ENCODE measurements around the gene TMEM182. TPM values are rescaled to one million over a fixed set of nuclear protein-coding genes. Genes with fewer than 3 reads are reported as not detected.
A peak's percentile ranks its signal among the peaks of the same experiment; 100 is the strongest.

The TMEM182 gene
- total RNA-seq, 2 experiments from 2014 or later, result 3.1 to 4.4 TPM

- Mint-ChIP-seq H3K9me3 (ENCODE audit: insufficient read depth) (peaks cover 18% of the 10 kb centered on the region), H3K36me3 (ENCODE audit: low read depth) (peaks cover 16% of the 10 kb centered on the region), H3K27me3 (ENCODE audit: low read depth) (no peaks in the 10 kb centered on the region), H3K4me1 (ENCODE audit: low read depth) (peaks cover 18% of the 10 kb centered on the region), H3K27ac (no peak overlapping the region), H3K4me3 (no peak overlapping the region)
- peak; percentile 58 for DNase-seq
- POLR2A ChIA-PET, result no interaction called here
- ATAC-seq, result no peak
- CTCF ChIA-PET, result interaction anchor here (0.7 to 10.0 kb wide), 18 partner anchors 9 to 1645 kb away, joined by 3 to 136 read pairs (median 4); no protein-coding TSS in a partner anchor
These were observed 44.5 kb downstream of the TMEM182 start for GRCh38 chr2:102806250-102806837.

GRCh38 chr2:102809291-102810189 is 47.7 kb downstream of the TMEM182 start:
- ATAC-seq, result no peak
- Mint-ChIP-seq H3K9me3 (ENCODE audit: insufficient read depth) (no peaks in the 10 kb centered on the region), H3K4me3 (no peak overlapping the region), H3K27ac (no peak overlapping the region), H3K36me3 (ENCODE audit: low read depth) (no peaks in the 10 kb centered on the region), H3K27me3 (ENCODE audit: low read depth) (no peaks in the 10 kb centered on the region), H3K4me1 (ENCODE audit: low read depth) (no peaks in the 10 kb centered on the region)
- ChIA-PET POLR2A (no interaction called here), CTCF (interaction anchor here (10.0 kb wide), 1 partner anchor 56 kb away, joined by 136 read pairs; no protein-coding TSS in a partner anchor)
- no peak for DNase-seq

- POLR2A ChIA-PET, result no interaction called here
- DNase-seq (no peak), ATAC-seq (no peak)
- Mint-ChIP-seq H3K9me3 (ENCODE audit: insufficient read depth) (no peaks in the 10 kb centered on the region), H3K27ac (no peak overlapping the region), H3K4me3 (no peak overlapping the region), H3K36me3 (ENCODE audit: low read depth) (no peaks in the 10 kb centered on the region), H3K27me3 (ENCODE audit: low read depth) (no peaks in the 10 kb centered on the region), H3K4me1 (ENCODE audit: low read depth) (no peaks in the 10 kb centered on the region)
- CTCF ChIA-PET, result interaction anchor here (1.8 kb wide), 1 partner anchor 62 kb away, joined by 8 read pairs; no protein-coding TSS in a partner anchor
These were observed 53.5 kb downstream of the TMEM182 start for GRCh38 chr2:102815285-102815684.

GRCh38 chr2:102826904-102827303 is 65.1 kb downstream of the TMEM182 start:
- Mint-ChIP-seq H3K36me3 (ENCODE audit: low read depth) (no peaks in the 10 kb centered on the region), H3K27me3 (ENCODE audit: low read depth) (no peaks in the 10 kb centered on the region), H3K4me1 (ENCODE audit: low read depth) (no peaks in the 10 kb centered on the region), H3K27ac (no peak overlapping the region), H3K4me3 (no peak overlapping the region), H3K9me3 (ENCODE audit: insufficient read depth) (no peaks in the 10 kb centered on the region)
- ChIA-PET CTCF (interaction anchor here (0.8 to 3.1 kb wide), 3 partner anchors 13 to 46 kb away, joined by 3 to 10 read pairs (median 4); no protein-coding TSS in a partner anchor), POLR2A (interaction anchor here (0.7 kb wide), 1 partner anchor 40 kb away, joined by 5 read pairs; no protein-coding TSS in a partner anchor)
- DNase-seq, result no peak
- no peak for ATAC-seq

- H3K36me3 Mint-ChIP-seq (ENCODE audit: low read depth), result no peaks in the 10 kb centered on the region
- H3K4me3 Mint-ChIP-seq, result no peak overlapping the region
- H3K4me1 Mint-ChIP-seq (ENCODE audit: low read depth), result no peaks in the 10 kb centered on the region
- no peaks in the 10 kb centered on the region for H3K9me3 Mint-ChIP-seq (ENCODE audit: insufficient read depth)
- H3K27me3 Mint-ChIP-seq (ENCODE audit: low read depth), result no peaks in the 10 kb centered on the region
- POLR2A ChIA-PET, result no interaction called here
- DNase-seq (no peak), ATAC-seq (no peak)
- CTCF ChIA-PET, result interaction anchor here (2.8 kb wide), 1 partner anchor 8 kb away, joined by 12 read pairs; no protein-coding TSS in a partner anchor
- H3K27ac Mint-ChIP-seq, result no peak overlapping the region
These were observed 71.0 kb downstream of the TMEM182 start for GRCh38 chr2:102832789-102833188.

GRCh38 chr2:102834523-102835273 is 72.9 kb downstream of the TMEM182 start:
- Mint-ChIP-seq H3K4me1 (ENCODE audit: low read depth) (no peaks in the 10 kb centered on the region), H3K27me3 (ENCODE audit: low read depth) (no peaks in the 10 kb centered on the region), H3K9me3 (ENCODE audit: insufficient read depth) (no peaks in the 10 kb centered on the region), H3K36me3 (ENCODE audit: low read depth) (no peaks in the 10 kb centered on the region), H3K27ac (no peak overlapping the region), H3K4me3 (no peak overlapping the region)
- no peak for ATAC-seq
- ChIA-PET POLR2A (no interaction called here), CTCF (interaction anchor here (0.6 kb wide), 1 partner anchor 35 kb away, joined by 3 read pairs; no protein-coding TSS in a partner anchor)
- no peak for DNase-seq

GRCh38 chr2:102837626-102838198 is 75.9 kb downstream of the TMEM182 start:
- ChIA-PET POLR2A (no interaction called here), CTCF (interaction anchor here (1.0 to 1.3 kb wide), 2 partner anchors 19 to 84 kb away, joined by 3 read pairs; no protein-coding TSS in a partner anchor)
- DNase-seq (no peak), ATAC-seq (no peak)
- Mint-ChIP-seq H3K36me3 (ENCODE audit: low read depth) (no peaks in the 10 kb centered on the region), H3K4me3 (no peak overlapping the region), H3K27me3 (ENCODE audit: low read depth) (no peaks in the 10 kb centered on the region), H3K9me3 (ENCODE audit: insufficient read depth) (no peaks in the 10 kb centered on the region), H3K4me1 (ENCODE audit: low read depth) (no peaks in the 10 kb centered on the region), H3K27ac (no peak overlapping the region)

GRCh38 chr2:102839668-102840388 is 78.0 kb downstream of the TMEM182 start:
- H3K4me1 Mint-ChIP-seq (ENCODE audit: low read depth), result no peaks in the 10 kb centered on the region

GRCh38 chr2:102841107-102841840 is 79.4 kb downstream of the TMEM182 start:
- no peak for ATAC-seq
- no peaks in the 10 kb centered on the region for H3K27me3 Mint-ChIP-seq (ENCODE audit: low read depth)
- H3K36me3 Mint-ChIP-seq (ENCODE audit: low read depth), result no peaks in the 10 kb centered on the region
- H3K27ac Mint-ChIP-seq, result no peak overlapping the region
- no peaks in the 10 kb centered on the region for H3K4me1 Mint-ChIP-seq (ENCODE audit: low read depth)
- ChIA-PET POLR2A (no interaction called here), CTCF (interaction anchor here (0.9 to 2.8 kb wide), 9 partner anchors 8 to 292 kb away, joined by 3 to 12 read pairs (median 3); no protein-coding TSS in a partner anchor)
- no peak overlapping the region for H3K4me3 Mint-ChIP-seq
- peak; percentile 58 for DNase-seq
- no peaks in the 10 kb centered on the region for H3K9me3 Mint-ChIP-seq (ENCODE audit: insufficient read depth)

More at GRCh38 chr2:102839668-102840388, 78.0 kb downstream of the TMEM182 start:
- no peak overlapping the region for H3K27ac Mint-ChIP-seq
- ChIA-PET POLR2A (no interaction called here), CTCF (interaction anchor here (0.7 to 2.8 kb wide), 11 partner anchors 8 to 322 kb away, joined by 3 to 12 read pairs (median 5); no protein-coding TSS in a partner anchor)
- ATAC-seq (no peak), DNase-seq (peak; percentile 57)
- no peak overlapping the region for H3K4me3 Mint-ChIP-seq
- no peaks in the 10 kb centered on the region for H3K36me3 Mint-ChIP-seq (ENCODE audit: low read depth)
- no peaks in the 10 kb centered on the region for H3K9me3 Mint-ChIP-seq (ENCODE audit: insufficient read depth)
- H3K27me3 Mint-ChIP-seq (ENCODE audit: low read depth), result no peaks in the 10 kb centered on the region

- no peaks in the 10 kb centered on the region for H3K9me3 Mint-ChIP-seq (ENCODE audit: insufficient read depth)
- no peak overlapping the region for H3K4me3 Mint-ChIP-seq
- CTCF ChIA-PET, result no interaction called here
- ATAC-seq, result no peak
- no peaks in the 10 kb centered on the region for H3K4me1 Mint-ChIP-seq (ENCODE audit: low read depth)
- POLR2A ChIA-PET, result no interaction called here
- DNase-seq, result no peak
- H3K27ac Mint-ChIP-seq, result no peak overlapping the region
- H3K36me3 Mint-ChIP-seq (ENCODE audit: low read depth), result no peaks in the 10 kb centered on the region
- peaks cover 4% of the 10 kb centered on the region for H3K27me3 Mint-ChIP-seq (ENCODE audit: low read depth)
These were observed 82.1 kb downstream of the TMEM182 start for GRCh38 chr2:102843764-102844443.

Data from activated CD8-positive, alpha-beta T cell treated with anti-CD3 and anti-CD28 coated beads, Interleukin-2, amount 10 ng/mL, durations not matched to agents 7 days and 5 days (primary cell).